MCF 10A (cell line): ENCODE results near the gene CEP43. TPM values are rescaled to one million over a fixed set of nuclear protein-coding genes. Genes with fewer than 3 reads are reported as not detected.
A peak's percentile ranks its signal among the peaks of the same experiment; 100 is the strongest.

ENCODE experiments used
- BruUV-seq: library from RNA; stranded (reverse); fragments of 400-500 nt; replicated peaks from 2 replicates; lab custom pipeline; 2021; lab: Mats Ljungman, UMichigan
- CTCF ChIA-PET: fragments of 300-600 bp; sonication (Branson Sonifier 250); formaldehyde crosslinking; extraction: SDS; loops from one replicate; lab custom pipeline; 2021; ENCODE audit warnings: antibody characterized with exemption, inconsistent platforms; lab: Yijun Ruan, JAX
- POLR2A ChIA-PET: fragments of 300-600, 350-650 bp; sonication (Branson Sonifier 250); formaldehyde crosslinking; extraction: SDS; loops from one replicate; lab custom pipeline; 2020; ENCODE audit warnings: antibody characterized with exemption, inconsistent platforms; lab: Yijun Ruan, JAX
- DNase-seq: peaks from one replicate; pipeline ENCODE4 v3.0.0-alpha.2; 2018; ENCODE audit not compliant: unreplicated experiment
- H3K27ac Mint-ChIP-seq: one replicate; pipeline ENCODE4 v1.8.0; 2022; ENCODE audit warnings: mild to moderate bottlenecking, low read depth, mixed read lengths; ENCODE audit not compliant: unreplicated experiment
- H3K27me3 Mint-ChIP-seq: one replicate; pipeline ENCODE4 v1.8.0; 2022; ENCODE audit warnings: mixed read lengths; ENCODE audit not compliant: insufficient read depth, unreplicated experiment
- H3K36me3 Mint-ChIP-seq: one replicate; pipeline ENCODE4 v1.8.0; 2022; ENCODE audit warnings: mild to moderate bottlenecking, moderate library complexity, mixed read lengths; ENCODE audit not compliant: insufficient read depth, unreplicated experiment
- H3K4me1 Mint-ChIP-seq: one replicate; pipeline ENCODE4 v1.8.0; 2022; ENCODE audit warnings: mixed read lengths; ENCODE audit not compliant: insufficient read depth, unreplicated experiment
- H3K4me3 Mint-ChIP-seq: one replicate; pipeline ENCODE4 v1.8.0; 2022; ENCODE audit warnings: mild to moderate bottlenecking, moderate library complexity, mixed read lengths; ENCODE audit not compliant: unreplicated experiment
- H3K9me3 Mint-ChIP-seq: one replicate; pipeline ENCODE4 v1.8.0; 2022; ENCODE audit warnings: mixed read lengths; ENCODE audit not compliant: unreplicated experiment
- CTCF ChIP-seq: fragments of 200-600 bp; IDR thresholded peaks from one replicate; pipeline ENCODE4 v1.8.0; 2022; ENCODE audit warnings: antibody characterized with exemption, mild to moderate bottlenecking; ENCODE audit not compliant: unreplicated experiment
- intact Hi-C: fragments of 100-400 bp; cut with micrococcal nuclease; formaldehyde crosslinking; loops from 2 replicates; pipeline ENCODE4 v1.14.1; 2022
- total RNA-seq: library from RNA; stranded (reverse); gene quantifications from 2 replicates; pipeline ENCODE4 v1.2.3, GENCODE V29; 2022

Gene CEP43
- total RNA-seq, 1 experiment from 2014 or later: 23.8 TPM

DNA sequence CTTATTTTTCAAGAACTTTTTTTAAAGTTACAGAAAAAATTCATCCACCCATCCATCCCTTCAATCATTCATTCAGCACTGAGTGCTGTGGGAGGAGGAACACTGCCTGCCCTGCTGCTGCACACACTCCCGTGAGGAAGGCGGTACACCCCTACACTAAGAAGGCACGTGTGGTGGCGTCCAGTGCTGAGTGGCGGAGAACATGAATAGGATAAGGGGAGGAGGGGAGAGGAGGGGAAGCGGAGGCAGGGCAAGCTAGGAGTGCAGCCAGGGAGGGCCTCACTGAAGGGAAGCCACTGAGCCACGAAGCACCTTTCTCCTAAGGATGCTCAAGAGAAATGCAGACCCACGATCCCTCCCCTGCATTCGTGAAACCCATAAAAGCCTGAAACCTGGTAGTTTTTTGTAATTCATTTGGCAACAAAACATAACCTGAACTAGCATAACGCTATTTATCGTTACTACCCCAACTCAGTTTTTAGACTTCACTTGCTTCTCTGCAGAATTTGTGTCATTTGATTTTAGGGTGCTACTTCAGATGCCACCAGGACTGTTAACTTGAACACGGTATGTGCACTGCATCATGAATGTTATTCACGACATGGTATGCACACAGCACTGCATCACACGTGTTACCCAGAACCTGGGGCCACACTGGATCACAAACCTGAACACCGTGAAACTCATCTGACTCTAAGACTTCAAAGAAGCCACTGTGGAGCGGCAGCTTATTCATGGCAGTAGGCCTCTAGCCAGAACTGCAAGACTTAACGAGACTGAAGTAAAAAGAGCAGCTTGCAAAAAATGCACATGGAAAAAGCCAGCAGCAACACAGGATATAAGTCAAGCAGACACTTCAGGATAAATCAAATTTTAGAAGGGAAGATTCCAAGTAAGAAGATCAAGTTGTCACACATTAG lies 46.4 kb upstream of the CEP43 start:
- ChIA-PET CTCF (interaction anchor here (0.7 to 5.3 kb wide), 7 partner anchors 23 to 178 kb away, joined by 3 to 30 read pairs (median 5); no protein-coding TSS in a partner anchor), POLR2A (interaction anchor here (2.4 kb wide), 1 partner anchor 47 kb away, joined by 7 read pairs; the partner anchor contains the start of gene CEP43)
- Mint-ChIP-seq H3K36me3 (no peaks in the 10 kb centered on the region), H3K27me3 (no peaks in the 10 kb centered on the region), H3K27ac (no peak overlapping the region), H3K4me3 (no peak overlapping the region), H3K4me1 (peaks cover 18% of the 10 kb centered on the region), H3K9me3 (no peaks in the 10 kb centered on the region)
- intact Hi-C loops: no loop called here
- DNase-seq: no peak
- TF ChIP-seq CTCF: no peak
- BruUV-seq: no TSS peak

- no peak for TF ChIP-seq CTCF
- ChIA-PET POLR2A (interaction anchor here (0.5 to 2.4 kb wide), 5 partner anchors 18 to 632 kb away, joined by 3 to 7 read pairs (median 3); partner anchors contain the start of gene CEP43), CTCF (interaction anchor here (0.6 to 5.3 kb wide), 4 partner anchors 35 to 181 kb away, joined by 3 to 30 read pairs (median 6); no protein-coding TSS in a partner anchor)
- no peak for DNase-seq
- BruUV-seq: no TSS peak
- H3K27me3 Mint-ChIP-seq: no peaks in the 10 kb centered on the region
- H3K9me3 Mint-ChIP-seq: no peaks in the 10 kb centered on the region
- H3K4me3 Mint-ChIP-seq: no peak overlapping the region
- H3K27ac Mint-ChIP-seq: no peak overlapping the region
- intact Hi-C loops: no loop called here
- H3K36me3 Mint-ChIP-seq: no peaks in the 10 kb centered on the region
- peaks cover 18% of the 10 kb centered on the region for H3K4me1 Mint-ChIP-seq
Measured at GRCh38 chr6:166954118-166954713, 45.0 kb upstream of the CEP43 start.

GRCh38 chr6:166955121-166955864 lies 43.9 kb upstream of the CEP43 start:
- no peak for DNase-seq
- POLR2A ChIA-PET: interaction anchor here (1.1 to 2.5 kb wide), 7 partner anchors 19 to 363 kb away, joined by 3 to 9 read pairs (median 4); partner anchors contain the start of gene CEP43
- Mint-ChIP-seq H3K9me3 (no peaks in the 10 kb centered on the region), H3K4me1 (peaks cover 13% of the 10 kb centered on the region), H3K27ac (no peak overlapping the region), H3K4me3 (peak overlapping the region; percentile 72), H3K36me3 (no peaks in the 10 kb centered on the region), H3K27me3 (no peaks in the 10 kb centered on the region)
- BruUV-seq: no TSS peak
- intact Hi-C loops: no loop called here
- CTCF ChIA-PET: interaction anchor here (0.5 kb wide), 1 partner anchor 9 kb away, joined by 3 read pairs; no protein-coding TSS in a partner anchor
- no peak for TF ChIP-seq CTCF
